ENCODE data around the gene GET4.

GET4 gene

GRCh38 chr7:896346-897075 lies 20.2 kb downstream of the GET4 start:
- no peak for TF ChIP-seq CTCF (IDR thresholded peaks at IDR 0.05; ENCODE audit: low read depth, low read length, missing control alignments)
- no peak overlapping the region for H3K4me3 ChIP-seq (ENCODE audit: low read depth, low read length)
- DNase-seq (ENCODE audit: low read depth) = no peak
- in situ Hi-C loops (cut with HindIII; ENCODE audit: low sequenced_read_pairs) = no loop called here

- in situ Hi-C loops (cut with HindIII; ENCODE audit: low sequenced_read_pairs) = no loop called here
- no peak for TF ChIP-seq CTCF (IDR thresholded peaks at IDR 0.05; ENCODE audit: low read depth, low read length, missing control alignments)
- no peak for DNase-seq (ENCODE audit: low read depth)
- H3K4me3 ChIP-seq (ENCODE audit: low read depth, low read length) = no peak overlapping the region
These were observed 20.7 kb downstream of the GET4 start for GRCh38 chr7:897086-897485.

GRCh38 chr7:897771-898376 lies 21.5 kb downstream of the GET4 start:
- in situ Hi-C loops (cut with HindIII; ENCODE audit: low sequenced_read_pairs) = no loop called here
- no peak for DNase-seq (ENCODE audit: low read depth)
- no peak overlapping the region for H3K4me3 ChIP-seq (ENCODE audit: low read depth, low read length)
- no peak for TF ChIP-seq CTCF (IDR thresholded peaks at IDR 0.05; ENCODE audit: low read depth, low read length, missing control alignments)

GRCh38 chr7:898460-898854 lies 22.1 kb downstream of the GET4 start:
- H3K4me3 ChIP-seq (ENCODE audit: low read depth, low read length) = no peak overlapping the region
- DNase-seq (ENCODE audit: low read depth) = no peak
- no peak for TF ChIP-seq CTCF (IDR thresholded peaks at IDR 0.05; ENCODE audit: low read depth, low read length, missing control alignments)
- in situ Hi-C loops (cut with HindIII; ENCODE audit: low sequenced_read_pairs) = no loop called here

- DNase-seq (ENCODE audit: low read depth) = no peak
- in situ Hi-C loops (cut with HindIII; ENCODE audit: low sequenced_read_pairs) = no loop called here
- TF ChIP-seq CTCF (IDR thresholded peaks at IDR 0.05; ENCODE audit: low read depth, low read length, missing control alignments) = no peak
- no peak overlapping the region for H3K4me3 ChIP-seq (ENCODE audit: low read depth, low read length)
These were observed 22.7 kb downstream of the GET4 start for GRCh38 chr7:898855-899681.

- in situ Hi-C loops (cut with HindIII; ENCODE audit: low sequenced_read_pairs) = no loop called here
- no peak for TF ChIP-seq CTCF (IDR thresholded peaks at IDR 0.05; ENCODE audit: low read depth, low read length, missing control alignments)
- DNase-seq (ENCODE audit: low read depth) = no peak
- H3K4me3 ChIP-seq (ENCODE audit: low read depth, low read length) = no peak overlapping the region
These were observed 23.5 kb downstream of the GET4 start for GRCh38 chr7:899806-900205.
